GM19025 (cell line): ENCODE data around the gene PRPF40B.

Experiments
- ATAC-seq: cut with Tn5 transposase; IDR thresholded peaks from one replicate; pipeline ENCODE4 v1.9.1; 2021; ENCODE audit warnings: mild to moderate bottlenecking, low read depth, moderate library complexity; ENCODE audit not compliant: unreplicated experiment

The PRPF40B gene

GRCh38 chr12:49635036-49635435 is 11.7 kb downstream of the PRPF40B start:
- no peak for ATAC-seq

- ATAC-seq: no peak
Measured at GRCh38 chr12:49635656-49636055, 12.3 kb downstream of the PRPF40B start.

GRCh38 chr12:49636574-49636973 is 13.2 kb downstream of the PRPF40B start:
- no peak for ATAC-seq

- no peak for ATAC-seq
Measured at GRCh38 chr12:49636979-49637755, 13.8 kb downstream of the PRPF40B start.

GRCh38 chr12:49641748-49642369 is 18.5 kb downstream of the PRPF40B start:
- ATAC-seq: no peak

GRCh38 chr12:49642370-49642802 is 19.0 kb downstream of the PRPF40B start:
- ATAC-seq: no peak

- ATAC-seq: no peak
Measured at GRCh38 chr12:49643135-49643534, 19.8 kb downstream of the PRPF40B start.

- ATAC-seq: no peak
Measured at GRCh38 chr12:49643961-49644619, 20.7 kb downstream of the PRPF40B start.

- no peak for ATAC-seq
Measured at GRCh38 chr12:49644620-49644994, 21.2 kb downstream of the PRPF40B start.

- ATAC-seq: no peak
Measured at GRCh38 chr12:49645146-49646039, 22.0 kb downstream of the PRPF40B start.

GRCh38 chr12:49646331-49646830 is 23.0 kb downstream of the PRPF40B start:
- no peak for ATAC-seq

- no peak for ATAC-seq
Measured at GRCh38 chr12:49646871-49647654, 23.7 kb downstream of the PRPF40B start.

- no peak for ATAC-seq
Measured at GRCh38 chr12:49647827-49648711, 24.7 kb downstream of the PRPF40B start.

- no peak for ATAC-seq
Measured at GRCh38 chr12:49648712-49649003, 25.3 kb downstream of the PRPF40B start.

- ATAC-seq: no peak
Measured at GRCh38 chr12:49649445-49649844, 26.1 kb downstream of the PRPF40B start.

- no peak for ATAC-seq
Measured at GRCh38 chr12:49649892-49650291, 26.5 kb downstream of the PRPF40B start.

GRCh38 chr12:49651855-49652254 is 28.5 kb downstream of the PRPF40B start:
- ATAC-seq: no peak

- ATAC-seq: no peak
Measured at GRCh38 chr12:49652921-49653520, 29.7 kb downstream of the PRPF40B start.
